ENCODE results near the gene DGCR2.
"Not testable (repeated sequence)": the region's sequence is repeated elsewhere in the genome, so short reads cannot be mapped to it uniquely, and the experiment has no call there.

DGCR2 gene

GRCh38 chr22:19027371-19028059 is 94.7 kb downstream of the DGCR2 start:
- H3K4me3 ChIP-seq (replicated peaks; ENCODE audit: insufficient read depth, low read length); DNase-seq (ENCODE audit: low read depth in 1 of 2, low spot score in 1 of 2): not testable (repeated sequence)
- peaks cover 16% of the 10 kb centered on the region for H3K27me3 ChIP-seq (ENCODE audit: insufficient read depth, poor library complexity, severe bottlenecking)

GRCh38 chr22:19026080-19026479 is 96.1 kb downstream of the DGCR2 start:
- peaks cover 13% of the 10 kb centered on the region for H3K27me3 ChIP-seq (ENCODE audit: insufficient read depth, poor library complexity, severe bottlenecking)
- not testable (repeated sequence) for DNase-seq (ENCODE audit: low read depth in 1 of 2, low spot score in 1 of 2); H3K4me3 ChIP-seq (replicated peaks; ENCODE audit: insufficient read depth, low read length); H3K27ac ChIP-seq (replicated peaks)

More at GRCh38 chr22:19027371-19028059, 94.7 kb downstream of the DGCR2 start:
- not testable (repeated sequence) for H3K27ac ChIP-seq (replicated peaks)

- not testable (repeated sequence) for H3K4me3 ChIP-seq (replicated peaks; ENCODE audit: insufficient read depth, low read length); H3K27me3 ChIP-seq (ENCODE audit: insufficient read depth, poor library complexity, severe bottlenecking); H3K27ac ChIP-seq (replicated peaks); DNase-seq (ENCODE audit: low read depth in 1 of 2, low spot score in 1 of 2)
Observed at GRCh38 chr22:19024956-19025489, 97.2 kb downstream of the DGCR2 start.

GRCh38 chr22:19023931-19024330 is 98.3 kb downstream of the DGCR2 start:
- H3K27me3 ChIP-seq (ENCODE audit: insufficient read depth, poor library complexity, severe bottlenecking); H3K27ac ChIP-seq (replicated peaks); H3K4me3 ChIP-seq (replicated peaks; ENCODE audit: insufficient read depth, low read length); DNase-seq (ENCODE audit: low read depth in 1 of 2, low spot score in 1 of 2): not testable (repeated sequence)

- H3K27me3 ChIP-seq (ENCODE audit: insufficient read depth, poor library complexity, severe bottlenecking): peaks cover 2% of the 10 kb centered on the region
- H3K27ac ChIP-seq (replicated peaks): no peak overlapping the region
- H3K4me3 ChIP-seq (replicated peaks; ENCODE audit: insufficient read depth, low read length): no peak overlapping the region
- no peak for DNase-seq (ENCODE audit: low read depth in 1 of 2, low spot score in 1 of 2)
- no peak for TF ChIP-seq POLR2AphosphoS5 (IDR thresholded peaks at IDR 0.05; ENCODE audit: low read depth)
- no peak for TF ChIP-seq GABPA (IDR thresholded peaks at IDR 0.05; ENCODE audit: low read depth)
- no peak for TF ChIP-seq SPI1 (IDR thresholded peaks at IDR 0.05; ENCODE audit: borderline replicate concordance, low read depth)
- TF ChIP-seq REST (IDR thresholded peaks at IDR 0.05; ENCODE audit: insufficient replicate concordance, low read depth): no peak
- TF ChIP-seq CTCF (IDR thresholded peaks at IDR 0.05; ENCODE audit: insufficient read depth, low read length): no peak
Observed at GRCh38 chr22:19022755-19023154, 99.5 kb downstream of the DGCR2 start.

GRCh38 chr22:19019679-19020032 is 102.6 kb downstream of the DGCR2 start:
- Histone ChIP-seq H3K27me3 (ENCODE audit: insufficient read depth, poor library complexity, severe bottlenecking) (peaks cover 2% of the 10 kb centered on the region), H3K27ac (replicated peaks) (no peak overlapping the region), H3K4me3 (replicated peaks; ENCODE audit: insufficient read depth, low read length) (no peak overlapping the region)
- DNase-seq (ENCODE audit: low read depth in 1 of 2, low spot score in 1 of 2): no peak
- TF ChIP-seq REST (IDR thresholded peaks at IDR 0.05; ENCODE audit: insufficient replicate concordance, low read depth) (no peak), CTCF (IDR thresholded peaks at IDR 0.05; ENCODE audit: insufficient read depth, low read length) (no peak), POLR2AphosphoS5 (IDR thresholded peaks at IDR 0.05; ENCODE audit: low read depth) (no peak), GABPA (IDR thresholded peaks at IDR 0.05; ENCODE audit: low read depth) (no peak), SPI1 (IDR thresholded peaks at IDR 0.05; ENCODE audit: borderline replicate concordance, low read depth) (no peak)

Measured in HL-60 (cell line).